Measurements from ENCODE around the gene PRRX1. TPM values are rescaled to one million over a fixed set of nuclear protein-coding genes. Genes with fewer than 3 reads are reported as not detected.

PRRX1 gene
- total RNA-seq, 1 experiment from 2014 or later: 4.5 TPM

DNA sequence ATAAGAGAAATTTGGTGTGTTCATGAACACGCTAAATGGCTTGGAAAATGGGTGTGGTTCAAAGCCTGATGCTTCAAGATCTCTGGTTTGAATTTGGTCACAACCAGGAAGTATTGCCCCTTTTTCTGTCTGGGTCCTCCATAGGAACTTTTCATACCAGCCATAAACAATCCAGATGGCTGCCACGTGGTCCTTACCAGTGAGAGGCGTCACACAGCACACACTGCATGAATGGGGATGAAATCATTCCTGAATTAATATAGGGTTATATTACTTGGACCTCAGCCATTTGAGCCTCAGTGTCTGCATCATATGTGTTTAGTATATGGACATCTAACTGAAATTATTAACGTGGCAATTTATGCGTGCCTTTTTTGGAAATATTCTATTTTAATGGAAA, 64.0 kb downstream of the PRRX1 start:
- DNase-seq (ENCODE audit: low spot score): no peak
- Histone ChIP-seq H3K9me3 (ENCODE audit: low read depth, low read length, poor library complexity, severe bottlenecking) (no peaks in the 10 kb centered on the region), H3K4me3 (ENCODE audit: low read depth, low read length, poor library complexity, severe bottlenecking) (no peak overlapping the region), H3K27me3 (replicated peaks; ENCODE audit: insufficient read depth, low read depth, low read length, poor library complexity) (peaks cover 62% of the 10 kb centered on the region), H3K4me1 (ENCODE audit: insufficient read depth, low read length, poor library complexity, severe bottlenecking) (no peaks in the 10 kb centered on the region), H3K27ac (ENCODE audit: low read depth, low read length, poor library complexity, severe bottlenecking) (no peak overlapping the region), H3K36me3 (ENCODE audit: insufficient read depth, low read length, poor library complexity, severe bottlenecking) (no peaks in the 10 kb centered on the region)
- ChIA-PET CTCF (no interaction called here), POLR2A (ENCODE audit: low non-redundant PET) (no interaction called here)
- no TSS peak for BruUV-seq (replicated peaks)
- intact Hi-C loops (cut with micrococcal nuclease; ENCODE audit: unreplicated experiment): no loop called here
- no peak for TF ChIP-seq CTCF (conservative IDR thresholded peaks at IDR 0.05; ENCODE audit: low read depth, low read length)
- TF ChIP-seq EZH2 (IDR thresholded peaks at IDR 0.05; ENCODE audit: borderline replicate concordance, low read depth, low read length, poor library complexity, severe bottlenecking): no peak

DNA sequence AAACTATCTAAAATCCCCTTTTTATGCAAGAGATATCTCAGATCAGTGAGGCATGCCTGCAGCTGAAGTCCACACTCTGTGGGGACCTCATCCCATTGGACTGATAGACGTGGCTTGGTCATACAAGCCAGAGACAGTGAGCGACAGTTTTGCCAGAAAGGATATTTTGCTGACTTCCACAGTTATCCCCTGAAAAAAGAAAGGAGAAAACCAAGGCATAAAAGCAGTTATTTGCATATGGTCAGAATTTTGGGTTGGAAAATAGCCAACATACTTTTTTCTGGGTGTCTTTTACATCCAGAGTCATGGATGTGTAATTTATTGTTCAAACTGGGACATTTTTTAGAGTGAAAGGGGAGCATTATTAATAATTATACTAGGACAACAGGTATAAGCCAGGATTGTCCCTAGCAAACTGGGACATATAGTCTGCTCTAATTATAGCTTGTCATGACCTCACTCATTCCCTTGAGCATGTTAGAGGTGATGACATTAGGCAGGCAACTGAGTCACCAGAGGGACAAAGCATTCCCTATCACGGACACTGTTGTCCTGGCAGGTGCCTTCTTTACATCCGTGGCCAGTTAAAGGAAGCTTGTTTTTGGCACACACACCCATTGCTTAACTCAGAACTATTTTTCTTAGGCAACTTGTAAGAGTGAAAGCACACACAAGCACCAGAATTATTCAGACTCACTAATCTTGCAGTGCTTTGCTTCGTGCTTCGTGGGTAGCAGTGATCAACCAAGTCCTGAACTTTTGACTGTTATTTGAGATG, 65.5 kb downstream of the PRRX1 start:
- Histone ChIP-seq H3K27ac (ENCODE audit: low read depth, low read length, poor library complexity, severe bottlenecking) (no peak overlapping the region), H3K27me3 (replicated peaks; ENCODE audit: insufficient read depth, low read depth, low read length, poor library complexity) (peaks cover 72% of the 10 kb centered on the region), H3K4me1 (ENCODE audit: insufficient read depth, low read length, poor library complexity, severe bottlenecking) (no peaks in the 10 kb centered on the region), H3K9me3 (ENCODE audit: low read depth, low read length, poor library complexity, severe bottlenecking) (no peaks in the 10 kb centered on the region), H3K4me3 (ENCODE audit: low read depth, low read length, poor library complexity, severe bottlenecking) (no peak overlapping the region), H3K36me3 (ENCODE audit: insufficient read depth, low read length, poor library complexity, severe bottlenecking) (no peaks in the 10 kb centered on the region)
- intact Hi-C loops (cut with micrococcal nuclease; ENCODE audit: unreplicated experiment): no loop called here
- TF ChIP-seq EZH2 (IDR thresholded peaks at IDR 0.05; ENCODE audit: borderline replicate concordance, low read depth, low read length, poor library complexity, severe bottlenecking): no peak
- no peak for TF ChIP-seq CTCF (conservative IDR thresholded peaks at IDR 0.05; ENCODE audit: low read depth, low read length)
- no peak for DNase-seq (ENCODE audit: low spot score)
- no TSS peak for BruUV-seq (replicated peaks)
- ChIA-PET POLR2A (ENCODE audit: low non-redundant PET) (no interaction called here), CTCF (no interaction called here)

- DNase-seq (ENCODE audit: low spot score): no peak
- intact Hi-C loops (cut with micrococcal nuclease; ENCODE audit: unreplicated experiment): no loop called here
- CTCF ChIA-PET: no interaction called here
- H3K9me3 ChIP-seq (ENCODE audit: low read depth, low read length, poor library complexity, severe bottlenecking): no peaks in the 10 kb centered on the region
- no TSS peak for BruUV-seq (replicated peaks)
- peaks cover 72% of the 10 kb centered on the region for H3K27me3 ChIP-seq (replicated peaks; ENCODE audit: insufficient read depth, low read depth, low read length, poor library complexity)
- H3K4me1 ChIP-seq (ENCODE audit: insufficient read depth, low read length, poor library complexity, severe bottlenecking): no peaks in the 10 kb centered on the region
- H3K4me3 ChIP-seq (ENCODE audit: low read depth, low read length, poor library complexity, severe bottlenecking): no peak overlapping the region
- H3K27ac ChIP-seq (ENCODE audit: low read depth, low read length, poor library complexity, severe bottlenecking): no peak overlapping the region
- TF ChIP-seq EZH2 (IDR thresholded peaks at IDR 0.05; ENCODE audit: borderline replicate concordance, low read depth, low read length, poor library complexity, severe bottlenecking): no peak
- no peak for TF ChIP-seq CTCF (conservative IDR thresholded peaks at IDR 0.05; ENCODE audit: low read depth, low read length)
- POLR2A ChIA-PET (ENCODE audit: low non-redundant PET): no interaction called here
- no peaks in the 10 kb centered on the region for H3K36me3 ChIP-seq (ENCODE audit: insufficient read depth, low read length, poor library complexity, severe bottlenecking)
Observed at GRCh38 chr1:170730014-170730413, 66.1 kb downstream of the PRRX1 start.
